GM18520 (cell line): Measurements from ENCODE around the gene CD200R1.
"Not testable (repeated sequence)": the region's sequence is repeated elsewhere in the genome, so short reads cannot be mapped to it uniquely, and the experiment has no call there.

Experiments
- ATAC-seq: cut with Tn5 transposase; IDR thresholded peaks from one replicate; pipeline ENCODE4 v1.9.1; 2021; ENCODE audit not compliant: unreplicated experiment

CD200R1 gene

DNA sequence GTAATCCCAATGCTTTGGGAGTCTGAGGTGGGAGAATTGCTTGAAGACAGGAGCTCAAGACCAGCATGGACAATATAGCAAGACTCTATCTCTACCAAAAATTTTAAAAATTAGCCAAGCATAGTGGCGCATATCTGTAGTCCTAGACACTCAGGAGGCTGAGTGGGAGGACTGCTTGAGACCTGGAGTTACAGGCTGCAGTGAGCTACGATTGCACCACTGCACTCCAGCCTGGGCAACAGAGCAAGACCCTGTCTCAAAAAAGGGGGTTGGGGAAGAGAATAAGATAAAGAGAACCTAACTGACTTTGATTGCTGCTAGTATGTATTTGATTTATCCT is 755 bp downstream of the CD200R1 start:
- no peak for ATAC-seq

DNA sequence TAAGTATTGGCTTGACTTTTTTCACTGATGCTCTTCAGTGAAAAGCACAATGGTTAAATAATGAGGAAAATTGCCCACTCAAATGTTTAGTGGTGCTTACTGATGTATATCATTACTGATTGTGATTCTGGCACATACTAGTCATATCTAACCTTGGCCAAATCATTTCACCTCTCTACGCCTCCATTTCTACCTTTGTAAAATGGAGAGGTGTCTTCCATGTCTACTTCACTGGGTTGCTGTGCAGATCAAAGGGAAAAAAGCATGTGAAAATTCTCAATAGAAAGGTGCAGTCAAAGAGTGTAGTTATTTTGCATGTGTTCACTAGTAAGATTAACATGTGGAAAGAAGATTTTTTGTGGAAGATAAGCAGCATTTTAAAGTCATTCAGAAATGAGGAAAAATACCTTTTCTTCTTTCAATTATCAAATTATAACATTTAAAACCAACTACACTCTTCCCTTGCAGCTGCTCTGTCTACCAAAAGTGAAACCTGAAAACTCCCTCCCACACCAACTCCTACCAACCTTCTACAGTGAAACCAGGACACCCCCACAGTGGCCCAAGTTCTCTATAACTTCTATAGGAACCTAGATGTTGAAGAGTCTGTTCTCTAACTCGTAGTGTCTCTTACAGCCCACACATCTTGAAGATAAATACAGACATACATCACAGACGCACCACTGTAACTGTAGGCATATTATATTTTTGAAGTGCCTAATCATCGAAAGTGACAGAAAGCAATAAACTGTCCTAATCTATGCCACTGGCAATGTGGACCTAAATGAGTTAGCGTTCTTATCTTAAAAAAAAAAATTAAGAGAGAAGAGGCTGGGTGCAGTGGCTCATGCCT is 1.4 kb downstream of the CD200R1 start:
- ATAC-seq: peak; percentile 37

DNA sequence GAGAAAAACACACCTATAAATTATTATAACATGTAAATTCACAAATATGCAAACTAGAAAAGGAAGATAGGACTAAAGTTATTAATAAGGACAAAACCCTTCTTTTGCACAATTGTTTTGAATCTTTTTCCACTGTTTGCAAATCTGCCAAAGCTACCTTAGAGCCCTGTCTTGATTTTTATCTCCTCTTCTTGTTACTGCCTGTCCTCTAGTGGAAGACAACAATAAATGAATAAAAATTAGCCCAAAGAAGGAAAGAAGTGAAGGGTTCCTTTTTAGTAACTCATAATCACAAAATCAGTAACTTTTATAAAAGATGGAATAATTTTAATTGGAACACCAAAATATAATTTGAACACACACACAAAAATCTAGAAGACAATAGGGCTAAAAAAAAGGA is 2.7 kb downstream of the CD200R1 start:
- ATAC-seq: no peak

DNA sequence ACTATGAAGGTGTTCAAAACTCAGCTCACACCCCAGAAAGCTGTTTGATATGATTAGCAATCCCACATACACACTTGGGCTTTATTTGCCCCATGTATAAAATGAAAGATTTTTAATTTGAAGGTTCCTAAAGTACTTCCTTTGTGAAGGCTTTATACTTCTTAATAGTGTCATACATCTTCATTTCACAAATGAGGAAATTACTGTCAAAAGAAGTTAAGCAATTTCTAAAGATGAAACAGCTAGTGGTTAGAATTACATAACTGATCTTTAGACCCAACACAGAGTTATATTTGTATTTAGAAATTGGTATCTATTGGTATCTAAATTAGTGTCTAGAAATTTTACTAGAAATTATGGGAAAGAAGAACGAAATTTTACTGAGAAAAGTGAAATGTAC is 7.1 kb downstream of the CD200R1 start:
- no peak for ATAC-seq

DNA sequence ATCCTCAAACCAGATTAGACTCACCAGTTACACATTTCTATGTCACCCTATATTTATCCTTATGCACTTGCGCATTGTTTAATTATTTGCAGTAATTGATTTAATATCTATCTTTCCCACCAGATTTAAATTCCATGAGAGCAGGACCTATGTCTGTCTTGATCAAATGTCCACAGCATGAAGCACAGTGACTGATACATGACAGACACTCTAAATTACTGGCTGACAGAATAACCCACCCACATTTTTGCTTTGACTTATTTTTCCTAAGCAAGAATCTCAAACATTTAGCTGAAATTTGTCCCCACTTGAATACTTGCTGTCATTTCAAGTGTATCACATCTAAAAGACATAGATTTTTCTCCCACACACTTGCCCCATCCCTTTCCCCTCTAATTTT is 7.5 kb downstream of the CD200R1 start:
- ATAC-seq: no peak

DNA sequence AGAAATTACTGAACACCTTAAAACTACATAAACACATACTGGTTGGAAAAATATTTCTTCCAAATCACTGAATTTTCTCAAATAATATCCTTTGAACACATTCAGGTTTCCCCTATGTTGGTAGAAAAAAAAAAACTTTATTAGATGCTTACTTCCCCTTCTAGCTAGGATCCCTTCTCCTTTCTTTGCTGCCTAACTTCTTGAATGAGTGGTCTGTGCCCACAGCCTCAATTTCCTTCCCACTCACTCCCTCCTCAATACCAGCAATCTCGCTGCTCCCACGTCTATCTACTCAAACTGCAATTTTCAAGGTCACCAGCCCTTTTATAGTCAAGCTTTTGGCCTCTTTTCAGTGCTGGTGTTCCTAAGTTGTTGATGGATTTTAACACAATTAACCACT is 8.3 kb downstream of the CD200R1 start:
- no peak for ATAC-seq

DNA sequence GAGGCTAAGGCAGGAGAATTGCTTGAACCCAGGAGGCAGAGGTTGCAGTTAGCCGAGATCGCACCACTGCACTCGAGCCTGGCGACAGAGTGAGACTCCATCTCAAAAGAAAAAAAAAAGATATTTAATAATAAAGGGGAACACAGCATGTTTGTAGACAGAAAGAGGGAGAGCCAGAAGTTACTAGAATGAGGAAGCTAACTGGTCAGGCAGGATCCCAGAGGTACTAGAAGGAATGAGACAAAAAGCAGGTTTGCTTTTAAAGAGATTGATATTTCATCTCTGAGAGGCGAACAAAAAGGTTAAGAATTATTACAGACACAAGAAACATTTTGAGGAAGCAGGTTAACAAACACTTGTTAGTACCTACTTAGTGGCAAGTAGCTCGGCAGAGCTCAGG is 9.2 kb downstream of the CD200R1 start:
- ATAC-seq: no peak

DNA sequence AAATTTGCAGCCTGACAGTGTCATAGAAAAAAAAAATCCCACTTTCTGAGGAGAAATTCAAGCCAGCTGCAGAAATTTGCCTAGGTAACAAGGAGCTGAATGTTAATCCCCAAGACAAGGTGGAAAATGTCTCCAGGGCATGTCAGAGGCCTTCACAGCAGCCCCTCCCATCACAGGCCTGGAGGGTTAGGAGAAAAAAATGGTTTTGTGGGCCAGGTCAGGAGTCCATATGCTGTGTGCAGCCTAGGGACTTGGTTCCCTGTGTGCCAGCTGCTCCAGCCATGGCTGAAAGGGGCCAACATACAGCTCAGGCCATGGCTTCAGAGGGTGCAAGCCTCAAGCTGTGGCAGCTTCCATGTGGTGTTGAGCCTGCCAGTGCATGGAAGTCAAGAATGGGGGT is 11.2 kb downstream of the CD200R1 start:
- ATAC-seq: no peak

DNA sequence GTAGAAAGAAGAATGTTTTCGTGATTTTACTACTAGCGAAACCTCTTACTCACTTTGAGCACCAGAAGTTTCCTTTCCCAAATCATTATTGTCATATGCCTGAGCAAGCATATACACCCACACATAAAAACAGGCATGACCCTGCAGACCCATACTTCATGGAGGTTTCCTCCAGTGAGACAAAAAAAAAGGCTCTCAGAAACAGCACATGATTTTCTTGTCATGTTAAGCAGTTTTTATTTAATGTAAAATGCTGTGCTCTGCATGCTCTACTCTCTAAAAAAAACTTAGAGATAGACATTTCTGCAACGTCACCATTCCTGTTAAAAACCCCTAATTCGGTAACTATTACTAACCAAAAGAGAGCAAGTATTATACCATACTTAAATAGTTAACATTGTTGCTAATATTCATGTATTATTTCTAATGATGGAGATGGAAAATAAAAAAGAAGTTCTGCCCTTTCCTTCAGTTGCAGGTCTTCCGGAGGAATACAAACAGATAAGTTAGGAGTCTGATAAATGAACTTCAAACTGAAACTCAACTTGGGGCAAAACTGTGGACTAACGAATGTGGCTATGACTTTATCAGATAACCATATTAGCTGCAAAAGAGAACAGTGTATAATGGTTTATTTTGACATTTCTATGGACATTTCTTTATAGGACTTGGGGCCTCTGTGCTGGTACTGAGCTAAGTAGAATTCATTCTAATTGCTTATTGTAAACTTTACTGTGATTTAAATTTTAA is 15.9 kb downstream of the CD200R1 start:
- ATAC-seq: no peak

DNA sequence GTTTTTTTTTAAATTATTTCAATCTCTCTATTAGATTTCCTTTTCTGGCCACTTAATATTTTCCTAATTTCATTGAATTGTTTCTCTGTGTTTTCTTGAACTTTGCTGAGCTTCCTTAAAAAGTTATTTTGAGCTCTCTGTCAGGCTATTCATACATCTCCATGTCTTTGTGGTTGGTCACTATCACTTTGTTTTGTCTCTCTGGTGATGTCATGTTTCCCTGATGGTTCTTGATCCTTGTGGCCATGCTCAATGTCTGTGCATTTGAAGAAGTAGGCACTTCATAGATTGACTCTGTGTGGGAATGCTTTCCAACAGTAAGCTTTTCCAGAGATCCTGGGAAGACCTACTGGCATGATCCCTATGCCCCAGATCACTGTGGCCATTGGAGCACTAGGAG is 18.6 kb downstream of the CD200R1 start:
- no peak for ATAC-seq

DNA sequence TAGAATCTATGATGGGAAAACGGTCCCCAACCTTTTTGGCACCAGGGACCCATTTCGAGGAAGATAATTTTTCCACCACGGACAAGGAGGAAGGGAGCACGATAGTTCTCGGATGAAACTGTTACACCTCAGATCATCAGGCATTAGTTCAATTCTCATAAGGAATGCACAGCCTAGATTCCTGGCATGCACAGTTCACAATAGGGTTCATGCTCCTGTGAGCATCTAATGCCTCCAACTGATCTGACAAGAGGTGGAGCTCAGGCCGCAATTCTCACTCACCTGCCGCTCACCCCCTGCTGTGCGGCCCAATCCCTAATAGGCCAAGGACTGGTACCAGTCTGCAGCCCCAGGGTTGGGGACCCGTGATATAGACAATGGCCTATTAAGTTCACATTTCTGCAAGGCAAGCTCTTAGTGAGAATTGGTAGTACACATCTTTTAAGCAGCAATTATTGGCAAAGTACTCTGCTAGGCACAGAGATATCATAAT is 26.5 kb downstream of the CD200R1 start:
- no peak for ATAC-seq

DNA sequence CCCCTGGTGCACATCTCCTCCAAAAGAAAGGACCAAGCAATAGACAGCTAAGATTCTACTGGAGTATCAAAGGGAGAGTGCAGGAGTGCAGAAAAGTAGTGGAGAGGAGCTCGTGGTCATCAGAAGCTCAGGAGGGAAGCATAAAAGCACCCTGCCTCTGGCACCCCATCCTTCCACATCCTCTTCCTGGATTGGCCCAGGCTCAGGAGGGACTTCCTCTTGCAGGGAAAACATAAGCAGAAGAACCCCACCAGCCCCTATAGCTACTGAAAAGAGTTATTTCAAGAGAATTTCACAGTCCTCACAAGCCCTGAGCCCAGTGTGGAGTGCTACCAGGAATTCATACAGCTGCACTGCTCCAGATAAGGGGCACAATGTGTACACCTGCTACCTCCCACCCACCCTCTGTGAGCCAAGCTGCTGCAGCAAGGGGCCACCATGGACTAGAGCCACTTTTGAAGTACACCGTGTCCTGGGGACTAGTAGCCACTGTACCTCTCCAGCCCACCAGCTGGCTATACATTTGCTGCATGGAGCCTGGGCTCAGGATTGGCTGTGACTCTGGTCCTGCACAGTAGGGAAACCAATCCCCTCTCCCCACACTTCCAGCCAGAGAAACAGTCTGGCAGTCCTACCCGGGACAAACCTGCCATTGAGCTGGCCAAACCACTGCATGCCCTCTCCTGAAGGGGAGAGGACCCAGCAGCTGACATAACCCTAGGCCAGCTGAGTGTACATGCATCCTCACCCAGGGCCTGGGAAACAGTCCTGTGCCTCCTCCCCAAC is 43.0 kb downstream of the CD200R1 start:
- no peak for ATAC-seq

DNA sequence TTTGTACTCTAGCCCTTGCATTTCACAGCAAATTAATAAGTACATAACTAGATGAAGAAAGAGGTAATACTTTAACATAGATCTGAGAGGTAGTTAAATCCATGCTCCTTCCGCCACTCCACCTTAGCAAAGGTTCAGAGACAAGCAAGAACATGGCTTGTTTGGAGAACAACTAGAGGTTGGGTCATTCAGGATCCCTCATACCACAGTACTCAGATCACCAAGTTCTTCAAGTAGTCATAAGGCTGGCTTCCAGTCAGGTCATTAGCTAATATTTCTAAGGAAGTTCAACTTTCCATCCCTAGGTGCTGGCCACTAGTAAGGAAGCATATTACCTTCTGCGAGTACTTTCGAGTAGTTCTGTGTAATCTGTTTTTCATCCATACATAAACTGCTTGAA is 44.1 kb downstream of the CD200R1 start:
- no peak for ATAC-seq

DNA sequence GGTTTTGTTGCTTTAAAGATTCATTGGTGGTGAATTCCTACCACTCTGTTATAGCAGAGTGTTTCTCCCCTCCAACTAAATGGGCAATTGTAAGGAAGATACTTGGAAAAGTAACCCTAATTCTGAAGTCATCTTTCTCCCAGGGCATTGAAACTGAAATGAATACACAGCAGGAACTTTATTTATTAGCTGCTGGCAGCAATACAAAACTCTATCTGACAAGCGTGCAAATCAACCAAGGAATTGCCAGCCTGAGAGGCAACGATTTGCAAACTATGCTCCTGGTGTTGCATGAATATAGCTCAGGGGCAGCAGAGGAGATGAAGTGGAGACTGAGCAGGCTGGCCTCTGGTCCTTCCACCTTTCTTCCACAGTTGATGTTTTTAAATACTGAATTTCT is 48.9 kb downstream of the CD200R1 start:
- ATAC-seq: no peak

DNA sequence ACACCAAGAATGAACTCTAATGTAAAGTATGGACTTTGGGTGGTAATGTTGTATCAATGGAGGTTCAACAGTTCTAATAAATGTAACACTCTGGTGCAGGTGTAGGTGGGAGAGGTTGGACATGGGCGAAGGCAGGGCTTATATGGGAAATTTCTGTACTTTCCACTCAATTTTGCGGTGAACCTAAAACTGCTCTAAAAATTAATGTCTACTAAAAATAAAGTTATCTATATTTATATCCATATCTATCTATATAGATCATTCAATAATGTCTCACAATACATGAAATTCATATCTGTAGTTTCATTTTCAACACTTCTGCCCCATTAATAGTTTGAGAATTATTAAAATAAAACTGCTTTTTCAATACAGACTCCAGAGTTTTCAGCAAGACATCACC is 49.3 kb downstream of the CD200R1 start:
- ATAC-seq: no peak

DNA sequence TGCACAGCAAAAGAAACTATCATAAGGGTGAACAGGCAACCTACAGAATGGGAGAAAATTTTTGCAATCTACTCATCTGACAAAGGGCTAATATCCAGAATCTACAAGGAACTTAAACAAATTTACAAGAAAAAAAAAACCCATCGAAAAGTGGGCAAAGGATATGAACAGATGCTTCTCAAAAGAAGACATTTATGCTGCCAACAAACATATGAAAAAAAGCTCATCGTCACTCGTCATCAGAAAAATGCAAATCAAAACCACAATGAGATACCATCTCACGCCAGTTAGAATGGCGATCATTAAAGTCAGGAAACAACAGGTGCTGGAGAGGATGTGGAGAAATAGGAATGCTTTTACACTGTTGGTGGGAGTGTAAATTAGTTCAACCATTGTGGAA is 55.4 kb downstream of the CD200R1 start:
- ATAC-seq: not testable (repeated sequence)

DNA sequence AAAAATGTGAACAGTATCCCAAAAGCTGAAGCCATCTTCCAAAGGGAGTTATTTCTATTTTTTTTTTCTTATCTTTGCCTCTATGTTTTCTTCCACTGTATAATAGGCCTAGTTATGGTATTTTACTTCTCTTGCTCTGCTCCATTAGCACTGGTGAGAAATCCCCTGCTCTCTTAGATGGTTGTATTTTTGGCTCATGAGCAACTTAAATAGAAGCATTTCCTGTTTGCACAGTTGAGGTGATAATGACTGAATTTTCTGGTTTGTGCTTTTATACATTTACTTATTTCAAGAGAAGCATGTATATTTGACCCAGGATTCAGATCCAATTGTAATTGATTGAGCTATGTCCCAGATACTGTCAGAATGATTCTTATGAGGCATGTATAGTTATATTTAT is 66.7 kb downstream of the CD200R1 start:
- ATAC-seq: peak; percentile 98

DNA sequence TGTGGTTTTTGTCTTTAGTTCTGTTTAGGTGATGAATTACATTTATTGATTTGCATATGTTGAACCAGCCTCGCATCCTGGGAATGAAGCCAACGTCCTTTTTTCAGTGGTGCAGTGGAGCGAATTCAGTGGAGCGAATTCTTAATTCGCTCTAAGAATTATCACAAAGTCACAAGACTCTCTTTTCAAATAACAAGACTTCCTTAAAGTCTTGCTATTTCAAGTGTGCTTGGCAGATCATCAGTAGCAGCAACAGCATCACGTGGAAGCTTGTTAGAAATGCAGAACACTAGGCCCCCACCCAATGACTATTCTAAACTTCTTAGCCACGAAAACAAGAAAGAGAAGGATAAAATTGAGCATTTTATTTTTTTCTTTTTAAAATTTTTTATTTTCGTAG is 70.1 kb downstream of the CD200R1 start:
- no peak for ATAC-seq

DNA sequence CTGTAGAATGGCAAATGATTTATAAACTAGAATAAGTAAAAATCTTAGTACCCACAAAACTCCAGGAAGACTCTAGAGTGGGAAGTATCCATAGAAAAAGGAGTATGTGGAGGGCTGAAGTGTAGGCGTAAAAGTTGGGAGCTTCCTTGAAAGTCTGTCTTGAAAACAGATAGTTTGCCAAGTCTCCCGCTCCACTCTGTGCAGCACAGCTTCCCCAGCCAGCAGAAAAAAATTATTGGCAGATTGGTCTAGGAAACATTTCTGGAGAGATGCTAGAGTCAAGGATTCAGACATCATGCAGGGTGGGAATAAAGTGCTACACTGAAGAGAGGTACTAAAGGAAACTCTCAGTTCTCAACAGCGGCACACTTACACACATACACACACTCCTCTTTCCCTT is 74.8 kb downstream of the CD200R1 start:
- no peak for ATAC-seq

DNA sequence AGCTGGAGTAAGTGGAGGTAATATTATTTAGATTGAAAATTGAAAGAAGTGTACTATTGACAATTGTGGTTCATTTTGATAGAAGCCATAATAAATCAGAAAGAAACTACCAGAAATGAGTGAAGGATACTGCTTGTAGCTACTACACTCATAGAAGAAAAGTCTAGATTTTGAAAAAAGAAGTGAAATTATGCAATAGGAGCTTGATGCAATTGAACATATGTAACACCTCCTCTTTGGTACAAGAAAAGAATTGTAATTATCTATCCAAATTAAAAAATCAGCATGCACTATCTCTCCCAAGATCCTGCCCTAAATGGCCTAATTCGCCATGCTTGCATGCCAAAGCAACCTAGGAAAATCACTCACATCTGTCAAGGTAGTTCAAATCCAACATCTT is 77.1 kb downstream of the CD200R1 start:
- no peak for ATAC-seq

DNA sequence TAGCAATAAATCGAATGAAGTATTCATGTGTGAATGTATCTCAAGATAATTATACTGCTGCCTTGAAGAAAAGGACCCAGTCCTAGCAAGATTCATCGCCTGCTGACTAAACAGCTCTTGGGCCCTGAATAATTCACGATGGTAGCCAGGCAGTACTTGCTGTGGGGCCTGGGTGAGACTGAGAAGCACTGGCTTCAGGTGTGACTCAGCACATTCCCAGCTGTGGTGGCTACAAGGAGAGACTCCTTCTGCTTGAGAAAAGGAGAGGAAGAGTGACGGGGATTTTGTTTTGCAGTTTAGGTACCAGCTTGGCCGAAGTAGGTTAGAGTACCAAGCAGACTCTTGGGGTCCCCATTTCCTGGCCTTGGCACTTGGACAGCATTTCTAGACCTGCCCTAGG is 80.6 kb downstream of the CD200R1 start:
- no peak for ATAC-seq

DNA sequence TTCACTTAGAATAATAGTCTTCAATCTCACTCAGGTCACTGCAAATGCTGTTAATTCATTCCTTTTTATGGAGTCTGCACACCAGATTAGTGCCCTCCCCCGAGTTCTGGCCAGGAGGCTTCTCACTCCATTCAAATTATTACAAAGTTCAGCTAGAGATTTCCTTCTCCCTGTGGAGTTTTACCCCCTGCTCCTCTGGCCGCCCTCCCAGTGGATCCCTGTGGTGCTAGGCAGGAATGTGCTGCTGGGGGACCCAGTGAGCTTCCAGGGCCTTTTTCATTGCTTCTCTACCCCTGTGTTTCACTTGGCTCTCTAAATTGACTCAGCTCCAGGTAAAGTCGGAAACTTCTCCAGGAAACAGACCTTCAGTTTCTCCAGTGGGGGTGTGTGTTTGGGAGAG is 85.5 kb downstream of the CD200R1 start:
- no peak for ATAC-seq
